Dermis blood vessel endothelial cell (primary cell): ENCODE measurements around the gene ASB10. TPM values are rescaled to one million over a fixed set of nuclear protein-coding genes. Genes with fewer than 3 reads are reported as not detected.

ENCODE experiments used
- total RNA-seq: library from RNA; depleted of rRNA; stranded (reverse); fragments of >200 nt; gene quantifications from 2 replicates; pipeline ENCODE4 v1.2.3, GENCODE V29; 2014

Gene ASB10
- total RNA-seq, 1 donor from 2014 or later = not detected

Other genes starting within 250 kb of the ASB10 start
- gene KCNH2, start 208.9 kb downstream of the ASB10 start, total RNA-seq = under 0.01 TPM in 1 of 2 replicates, not detected in the other
- 33.4 and 103 TPM in 2 replicates for gene NOS3, start 196.2 kb downstream of the ASB10 start, total RNA-seq
- gene ATG9B, start 162.8 kb downstream of the ASB10 start, total RNA-seq = 0.28 TPM in 1 of 2 replicates, not detected in the other
- 20.4 and 38.2 TPM in 2 replicates for gene ABCB8, start 158.8 kb downstream of the ASB10 start, total RNA-seq
- gene ASIC3, start 138.7 kb downstream of the ASB10 start, total RNA-seq = 0.42 TPM in 1 of 2 replicates, not detected in the other
- gene CDK5, start 129.4 kb downstream of the ASB10 start, total RNA-seq = 14.1 and 17.6 TPM in 2 replicates
- 93.6 and 113 TPM in 2 replicates for gene SLC4A2, start 127.7 kb downstream of the ASB10 start, total RNA-seq
- gene FASTK, start 106.4 kb downstream of the ASB10 start, total RNA-seq = 67.0 and 69.6 TPM in 2 replicates
- gene TMUB1, start 103.8 kb downstream of the ASB10 start, total RNA-seq = 28.4 and 35.6 TPM in 2 replicates
- 94.9 and 142 TPM in 2 replicates for gene AGAP3, start 100.8 kb downstream of the ASB10 start, total RNA-seq
- not detected in 2 replicates for gene GBX1, start 19.6 kb downstream of the ASB10 start, total RNA-seq
- gene H2BK1, start 23.2 kb upstream of the ASB10 start, total RNA-seq = not detected in 2 replicates
- 74.6 and 76.2 TPM in 2 replicates for gene ABCF2, start 40.0 kb upstream of the ASB10 start, total RNA-seq
- gene CHPF2, start 45.2 kb upstream of the ASB10 start, total RNA-seq = 49.9 and 66.1 TPM in 2 replicates
- gene SMARCD3, start 61.4 kb upstream of the ASB10 start, total RNA-seq = 0.85 and 2.0 TPM in 2 replicates
- gene NUB1, start 154.6 kb upstream of the ASB10 start, total RNA-seq = 45.4 and 54.2 TPM in 2 replicates
- gene WDR86, start 222.8 kb upstream of the ASB10 start, total RNA-seq = not detected in 2 replicates